Neural progenitor cell (in vitro differentiated cells): ENCODE measurements around the gene CATSPERB. TPM values are rescaled to one million over a fixed set of nuclear protein-coding genes. Genes with fewer than 3 reads are reported as not detected.

Source experiments
- DNase-seq: peaks from one replicate; pipeline ENCODE4 v3.0.0-alpha.2; 2016; ENCODE audit warnings: low spot score
- H2AFZ ChIP-seq: fragments of 200-600 bp; sonication (generic); replicated peaks from 2 replicates; pipeline ENCODE4 v1.6.1; 2016; ENCODE audit warnings: antibody characterized with exemption
- H3F3A ChIP-seq: fragments of 200-600 bp; sonication (generic); 2 replicates; pipeline ENCODE4 v1.6.1; 2016; ENCODE audit warnings: antibody characterized with exemption, low read depth
- H3K27ac ChIP-seq: fragments of 200-600 bp; sonication (generic); 2 replicates; pipeline ENCODE4 v1.5.1; 2016; ENCODE audit warnings: mild to moderate bottlenecking
- H3K27me3 ChIP-seq: fragments of 200-600 bp; sonication (generic); 2 replicates; pipeline ENCODE4 v1.6.1; 2016; ENCODE audit warnings: mild to moderate bottlenecking, moderate library complexity
- H3K36me3 ChIP-seq: fragments of 200-600 bp; sonication (generic); 2 replicates; pipeline ENCODE4 v1.5.1; 2016
- H3K4me1 ChIP-seq: fragments of 200-600 bp; sonication (generic); 2 replicates; pipeline ENCODE4 v1.6.1; 2016; ENCODE audit warnings: mixed run types
- H3K4me2 ChIP-seq: fragments of 200-600 bp; sonication (generic); 2 replicates; pipeline ENCODE4 v1.6.1; 2016
- H3K4me3 ChIP-seq: fragments of 200-600 bp; sonication (generic); 2 replicates; pipeline ENCODE4 v1.5.1; 2016
- H3K79me2 ChIP-seq: fragments of 200-600 bp; sonication (generic); 2 replicates; pipeline ENCODE4 v1.6.1; 2016; ENCODE audit warnings: low read depth
- H3K9ac ChIP-seq: fragments of 200-600 bp; sonication (generic); 2 replicates; pipeline ENCODE4 v1.6.1; 2016
- H3K9me3 ChIP-seq: fragments of 200-600 bp; sonication (generic); 2 replicates; pipeline ENCODE4 v1.5.1; 2016; ENCODE audit warnings: low read depth
- H4K20me1 ChIP-seq: fragments of 200-600 bp; sonication (generic); 2 replicates; pipeline ENCODE4 v1.6.1; 2016; ENCODE audit warnings: low read depth
- H3K27ac Mint-ChIP-seq: 3 replicates; pipeline ENCODE4 v1.8.0; 2021; ENCODE audit warnings: mixed read lengths
- H3K27me3 Mint-ChIP-seq: 2 replicates; pipeline ENCODE4 v1.8.0; 2022; ENCODE audit warnings: low read depth, mild to moderate bottlenecking, inconsistent platforms, moderate library complexity, mixed read lengths; ENCODE audit not compliant: insufficient read depth
- H3K36me3 Mint-ChIP-seq: 3 replicates; pipeline ENCODE4 v1.8.0; 2021; ENCODE audit warnings: mixed read lengths
- H3K4me1 Mint-ChIP-seq: 3 replicates; pipeline ENCODE4 v1.8.0; 2021; ENCODE audit warnings: mixed read lengths
- H3K4me3 Mint-ChIP-seq: 3 replicates; pipeline ENCODE4 v1.8.0; 2021; ENCODE audit warnings: mild to moderate bottlenecking, moderate library complexity, mixed read lengths
- H3K9me3 Mint-ChIP-seq: 3 replicates; pipeline ENCODE4 v1.8.0; 2020; ENCODE audit warnings: mixed read lengths
- CTCF ChIP-seq: fragments of 200-600 bp; sonication (generic); IDR thresholded peaks from 2 replicates; pipeline ENCODE4 v1.5.1; 2017; ENCODE audit warnings: antibody characterized with exemption, mild to moderate bottlenecking
- EZH2 ChIP-seq: fragments of 200-600 bp; sonication (generic); IDR thresholded peaks from 2 replicates; pipeline ENCODE4 v1.6.1; 2017; ENCODE audit warnings: antibody characterized with exemption, mild to moderate bottlenecking, moderate library complexity
- EZH2phosphoT487 ChIP-seq: fragments of 200-600 bp; sonication (generic); IDR thresholded peaks from 2 replicates; pipeline ENCODE4 v1.6.1; 2017; ENCODE audit warnings: antibody characterized with exemption
- total RNA-seq: library from RNA; depleted of rRNA; stranded (reverse); fragments of >200 nt; gene quantifications from 2 replicates; pipeline ENCODE4 v1.2.3, GENCODE V29; 2015; ENCODE audit warnings: low replicate concordance

CATSPERB gene
- 0.28 TPM in 1 of 2 replicates, not detected in the other for total RNA-seq

GRCh38 chr14:91731986-91732385 is at the start of gene CATSPERB:
Gene CATSPERB, minus strand, starts transcription at chr14:91732086. Its CDS starts 2,607 bp downstream, at chr14:91729479.
- H3K4me1 Mint-ChIP-seq = peaks cover 11% of the 10 kb centered on the region
- no peak within 1 kb of the TSS for H3K4me2 ChIP-seq
- no peak within 1 kb of the TSS for H3K27ac Mint-ChIP-seq
- no peak within 1 kb of the TSS for H3K27ac ChIP-seq
- H3K36me3 ChIP-seq = no peaks in the 10 kb centered on the region
- H3K4me3 ChIP-seq = no peak within 1 kb of the TSS
- H3K27me3 Mint-ChIP-seq = peaks cover 5% of the 10 kb centered on the region
- DNase-seq = no peak
- no peaks in the 10 kb centered on the region for H3K27me3 ChIP-seq
- H4K20me1 ChIP-seq = no peaks in the 10 kb centered on the region
- no peaks in the 10 kb centered on the region for H3F3A ChIP-seq
- no peaks in the 10 kb centered on the region for H3K9me3 Mint-ChIP-seq
- TF ChIP-seq EZH2 = no peak
- no peak for TF ChIP-seq CTCF
- no peak for TF ChIP-seq EZH2phosphoT487
- H2AFZ ChIP-seq = no peak within 1 kb of the TSS
- H3K4me1 ChIP-seq = no peaks in the 10 kb centered on the region
- no peak within 1 kb of the TSS for H3K9ac ChIP-seq
- H3K9me3 ChIP-seq = no peaks in the 10 kb centered on the region
- no peaks in the 10 kb centered on the region for H3K79me2 ChIP-seq
- no peak within 1 kb of the TSS for H3K4me3 Mint-ChIP-seq
- no peaks in the 10 kb centered on the region for H3K36me3 Mint-ChIP-seq

- Histone ChIP-seq H3K4me2 (no peak overlapping the region), H2AFZ (no peak overlapping the region), H3K79me2 (no peaks in the 10 kb centered on the region), H3K27me3 (no peaks in the 10 kb centered on the region), H4K20me1 (no peaks in the 10 kb centered on the region), H3K4me1 (peaks cover 14% of the 10 kb centered on the region), H3K27ac (no peak overlapping the region), H3K9me3 (no peaks in the 10 kb centered on the region), H3K36me3 (no peaks in the 10 kb centered on the region), H3K9ac (no peak overlapping the region), H3K4me3 (no peak overlapping the region), H3F3A (no peaks in the 10 kb centered on the region)
- no peaks in the 10 kb centered on the region for H3K9me3 Mint-ChIP-seq
- no peak for TF ChIP-seq EZH2
- no peak for TF ChIP-seq EZH2phosphoT487
- no peak for TF ChIP-seq CTCF
- H3K36me3 Mint-ChIP-seq = no peaks in the 10 kb centered on the region
- H3K4me1 Mint-ChIP-seq = peaks cover 3% of the 10 kb centered on the region
- H3K27me3 Mint-ChIP-seq = no peaks in the 10 kb centered on the region
- no peak overlapping the region for H3K27ac Mint-ChIP-seq
- H3K4me3 Mint-ChIP-seq = no peak overlapping the region
- no peak for DNase-seq
These were observed 48.6 kb upstream of the CATSPERB start for GRCh38 chr14:91780452-91780851.

- H4K20me1 ChIP-seq = no peaks in the 10 kb centered on the region
- no peaks in the 10 kb centered on the region for H3K9me3 Mint-ChIP-seq
- peaks cover 14% of the 10 kb centered on the region for H3K4me1 ChIP-seq
These were observed 46.3 kb upstream of the CATSPERB start for GRCh38 chr14:91778217-91778616.

More at GRCh38 chr14:91778217-91778616, 46.3 kb upstream of the CATSPERB start:
- Mint-ChIP-seq H3K27me3 (peaks cover 3% of the 10 kb centered on the region), H3K4me3 (no peak overlapping the region), H3K4me1 (peaks cover 3% of the 10 kb centered on the region), H3K36me3 (no peaks in the 10 kb centered on the region), H3K27ac (no peak overlapping the region)
- no peaks in the 10 kb centered on the region for H3F3A ChIP-seq
- TF ChIP-seq EZH2phosphoT487 = no peak
- TF ChIP-seq EZH2 = no peak
- TF ChIP-seq CTCF = no peak
- DNase-seq = peak; percentile 2
- no peak overlapping the region for H3K4me3 ChIP-seq
- H3K4me2 ChIP-seq = no peak overlapping the region
- no peaks in the 10 kb centered on the region for H3K36me3 ChIP-seq
- H3K79me2 ChIP-seq = no peaks in the 10 kb centered on the region
- no peaks in the 10 kb centered on the region for H3K9me3 ChIP-seq
- H3K9ac ChIP-seq = no peak overlapping the region
- H2AFZ ChIP-seq = no peak overlapping the region
- H3K27ac ChIP-seq = no peak overlapping the region
- no peaks in the 10 kb centered on the region for H3K27me3 ChIP-seq
